B cell (primary cell): Measurements from ENCODE around the gene ZBTB47.

Source experiments
- CTCF ChIP-seq: fragments of 200-600 bp; IDR thresholded peaks from one replicate; pipeline ENCODE4 v1.8.0; 2022; ENCODE audit warnings: antibody characterized with exemption, mild to moderate bottlenecking
- EZH2 ChIP-seq: IDR thresholded peaks from 2 replicates; pipeline ENCODE4 v1.6.1; 2012; ENCODE audit warnings: borderline replicate concordance, low read depth, mild to moderate bottlenecking, moderate library complexity, low read length; ENCODE audit not compliant: insufficient read depth, poor library complexity, severe bottlenecking

GRCh38 chr3:42613462-42613861 lies 40.0 kb upstream of the ZBTB47 start:
- TF ChIP-seq CTCF (peak; percentile 69), EZH2 (no peak)
